HUES6 (cell line): ENCODE results near the gene MTURN.
"Not testable (repeated sequence)": the region's sequence is repeated elsewhere in the genome, so short reads cannot be mapped to it uniquely, and the experiment has no call there.

ENCODE experiments used
- H3K27ac ChIP-seq: 2 replicates; pipeline ENCODE4 v1.7.0; 2013; ENCODE audit warnings: low read depth, mild to moderate bottlenecking, low read length, inconsistent platforms
- H3K27me3 ChIP-seq: 2 replicates; pipeline ENCODE4 v1.6.1; 2013; ENCODE audit warnings: low read length; ENCODE audit not compliant: control insufficient read depth, insufficient read depth
- H3K36me3 ChIP-seq: 2 replicates; pipeline ENCODE4 v1.6.1; 2013; ENCODE audit warnings: low read length; ENCODE audit not compliant: control insufficient read depth, insufficient read depth
- H3K4me1 ChIP-seq: 2 replicates; pipeline ENCODE4 v1.6.1; 2013; ENCODE audit warnings: low read length; ENCODE audit not compliant: control insufficient read depth, insufficient read depth
- H3K4me3 ChIP-seq: 2 replicates; pipeline ENCODE4 v1.5.1; 2013; ENCODE audit warnings: low read depth, low read length
- H3K9ac ChIP-seq: one replicate; pipeline ENCODE4 v1.6.1; 2013; ENCODE audit warnings: mild to moderate bottlenecking, low read length
- H3K9me3 ChIP-seq: 2 replicates; pipeline ENCODE4 v1.6.1; 2013; ENCODE audit warnings: low read depth, low read length; ENCODE audit not compliant: control insufficient read depth, insufficient read depth

Gene MTURN

GRCh38 chr7:30180718-30181117 is 45.9 kb downstream of the MTURN start:
- Histone ChIP-seq H3K4me1 (peaks cover 9% of the 10 kb centered on the region), H3K36me3 (no peaks in the 10 kb centered on the region), H3K4me3 (no peak overlapping the region), H3K27me3 (no peaks in the 10 kb centered on the region), H3K9ac (no peak overlapping the region), H3K27ac (no peak overlapping the region), H3K9me3 (0 out of 2 replicates have a peak, but pooled peaks cover 2% of the 10 kb centered on the region)

GRCh38 chr7:30181211-30181610 is 46.4 kb downstream of the MTURN start:
- no peaks in the 10 kb centered on the region for H3K27me3 ChIP-seq

GRCh38 chr7:30181736-30182522 is 47.1 kb downstream of the MTURN start:
- Histone ChIP-seq H3K27me3 (no peaks in the 10 kb centered on the region), H3K4me3 (no peak overlapping the region), H3K27ac (no peak overlapping the region), H3K36me3 (no peaks in the 10 kb centered on the region), H3K9me3 (peaks cover 11% of the 10 kb centered on the region), H3K4me1 (peaks cover 2% of the 10 kb centered on the region; the same call in 1 of the 2 replicates), H3K9ac (no peak overlapping the region)

More at GRCh38 chr7:30181211-30181610, 46.4 kb downstream of the MTURN start:
- Histone ChIP-seq H3K4me3 (no peak overlapping the region), H3K4me1 (peaks cover 9% of the 10 kb centered on the region), H3K9ac (no peak overlapping the region), H3K9me3 (peaks cover 4% of the 10 kb centered on the region; the same call in 1 of the 2 replicates), H3K27ac (no peak overlapping the region), H3K36me3 (no peaks in the 10 kb centered on the region)

GRCh38 chr7:30182814-30183213 is 48.0 kb downstream of the MTURN start:
- H3K4me1 ChIP-seq = no peaks in the 10 kb centered on the region
- H3K36me3 ChIP-seq = no peaks in the 10 kb centered on the region
- H3K27ac ChIP-seq = no peak overlapping the region
- peaks cover 18% of the 10 kb centered on the region for H3K9me3 ChIP-seq
- no peak overlapping the region for H3K9ac ChIP-seq
- no peaks in the 10 kb centered on the region for H3K27me3 ChIP-seq
- H3K4me3 ChIP-seq = no peak overlapping the region

- Histone ChIP-seq H3K4me3 (no peak overlapping the region), H3K36me3 (no peaks in the 10 kb centered on the region), H3K4me1 (no peaks in the 10 kb centered on the region), H3K9ac (no peak overlapping the region), H3K27me3 (no peaks in the 10 kb centered on the region), H3K27ac (no peak overlapping the region), H3K9me3 (peaks cover 26% of the 10 kb centered on the region)
Measured at GRCh38 chr7:30183749-30184369, 49.1 kb downstream of the MTURN start.

GRCh38 chr7:30184791-30185487 is 50.2 kb downstream of the MTURN start:
- no peak overlapping the region for H3K27ac ChIP-seq
- H3K4me3 ChIP-seq = no peak overlapping the region
- peaks cover 34% of the 10 kb centered on the region for H3K9me3 ChIP-seq
- no peaks in the 10 kb centered on the region for H3K27me3 ChIP-seq
- H3K4me1 ChIP-seq = no peaks in the 10 kb centered on the region
- H3K9ac ChIP-seq = no peak overlapping the region
- H3K36me3 ChIP-seq = no peaks in the 10 kb centered on the region

GRCh38 chr7:30185496-30185895 is 50.7 kb downstream of the MTURN start:
- H3K27me3 ChIP-seq = no peaks in the 10 kb centered on the region
- no peak overlapping the region for H3K27ac ChIP-seq
- H3K9ac ChIP-seq = no peak overlapping the region

GRCh38 chr7:30186725-30187124 is 51.9 kb downstream of the MTURN start:
- peaks cover 44% of the 10 kb centered on the region for H3K9me3 ChIP-seq
- H3K27me3 ChIP-seq = no peaks in the 10 kb centered on the region
- H3K27ac ChIP-seq = no peak overlapping the region
- no peak overlapping the region for H3K9ac ChIP-seq
- H3K36me3 ChIP-seq = no peaks in the 10 kb centered on the region
- no peaks in the 10 kb centered on the region for H3K4me1 ChIP-seq
- H3K4me3 ChIP-seq = no peak overlapping the region

More at GRCh38 chr7:30185496-30185895, 50.7 kb downstream of the MTURN start:
- Histone ChIP-seq H3K4me1 (no peaks in the 10 kb centered on the region), H3K4me3 (no peak overlapping the region), H3K9me3 (peaks cover 34% of the 10 kb centered on the region), H3K36me3 (no peaks in the 10 kb centered on the region)

- no peaks in the 10 kb centered on the region for H3K36me3 ChIP-seq
Measured at GRCh38 chr7:30187513-30187912, 52.7 kb downstream of the MTURN start.

GRCh38 chr7:30188381-30188780 is 53.6 kb downstream of the MTURN start:
- not testable (repeated sequence) for H3K4me1 ChIP-seq, H3K36me3 ChIP-seq, H3K27ac ChIP-seq, H3K27me3 ChIP-seq, H3K4me3 ChIP-seq, H3K9ac ChIP-seq
- peaks cover 49% of the 10 kb centered on the region for H3K9me3 ChIP-seq

More at GRCh38 chr7:30187513-30187912, 52.7 kb downstream of the MTURN start:
- Histone ChIP-seq H3K27me3 (no peaks in the 10 kb centered on the region), H3K9me3 (peaks cover 44% of the 10 kb centered on the region), H3K9ac (no peak overlapping the region), H3K27ac (no peak overlapping the region), H3K4me1 (no peaks in the 10 kb centered on the region), H3K4me3 (no peak overlapping the region)

- peaks cover 53% of the 10 kb centered on the region for H3K9me3 ChIP-seq
- no peaks in the 10 kb centered on the region for H3K36me3 ChIP-seq
- no peak overlapping the region for H3K4me3 ChIP-seq
- no peak overlapping the region for H3K9ac ChIP-seq
- H3K4me1 ChIP-seq = no peaks in the 10 kb centered on the region
- no peaks in the 10 kb centered on the region for H3K27me3 ChIP-seq
- no peak overlapping the region for H3K27ac ChIP-seq
Measured at GRCh38 chr7:30188811-30189210, 54.0 kb downstream of the MTURN start.
